Erythroblast (primary cell): Measurements from ENCODE around the gene ARL6IP4.

Experiments
- GATA1 ChIP-seq: IDR thresholded peaks from 2 replicates; pipeline ENCODE4 v1.6.1; 2011; ENCODE audit warnings: low read depth, mild to moderate bottlenecking, control low read depth, low read length, moderate library complexity
- POLR2A ChIP-seq: IDR thresholded peaks from 2 replicates; pipeline ENCODE4 v1.6.1; 2011; ENCODE audit warnings: mild to moderate bottlenecking, low read length

DNA sequence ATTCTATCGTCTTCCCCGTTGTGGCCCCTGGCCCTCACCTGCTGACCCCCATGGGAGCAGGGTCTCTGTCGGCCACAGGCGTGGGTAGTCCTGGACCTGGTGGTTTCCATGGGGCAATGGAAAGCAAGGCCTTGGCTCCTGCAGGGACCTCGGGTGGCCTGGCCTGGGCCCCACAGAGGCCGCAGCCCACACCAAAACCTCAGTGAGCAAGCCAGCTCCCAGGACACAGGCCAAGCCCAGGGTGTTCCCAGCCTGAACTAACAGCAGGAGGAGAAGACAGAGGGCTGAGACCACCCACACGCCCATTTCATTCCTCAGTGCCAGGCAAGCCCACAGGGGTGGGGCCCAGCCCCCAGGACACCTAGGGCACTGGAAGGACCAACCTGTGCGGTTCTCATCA lies 31.1 kb upstream of the ARL6IP4 start:
- TF ChIP-seq POLR2A, result no peak
- TF ChIP-seq GATA1, result no peak
